ENCODE data around the gene SARDH.

Gene SARDH

DNA sequence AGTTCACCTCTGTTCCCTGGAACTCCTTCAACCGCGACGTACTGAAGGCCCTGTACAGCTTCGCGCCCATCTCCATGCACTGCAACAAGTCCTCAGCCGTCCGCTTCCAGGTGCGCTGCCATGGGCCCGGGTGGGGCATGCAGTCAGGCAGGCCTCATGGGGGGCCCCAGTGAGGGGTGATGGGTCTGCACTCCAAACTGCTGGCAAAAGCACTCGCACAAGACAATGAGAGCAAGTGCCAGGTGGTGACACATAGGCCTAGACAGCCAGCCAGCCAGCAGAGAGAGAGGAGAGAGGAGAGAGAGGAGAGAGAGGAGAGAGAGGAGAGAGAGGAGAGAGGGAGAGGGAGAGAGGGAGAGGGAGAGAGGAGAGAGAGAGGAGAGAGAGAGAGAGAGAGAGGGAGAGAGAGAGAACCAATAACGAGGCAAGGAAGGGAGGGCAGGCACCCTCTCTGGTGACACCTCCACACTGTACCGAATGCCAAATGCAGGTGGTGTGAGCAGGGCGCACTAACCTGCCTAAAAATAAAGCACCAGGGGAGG is 81.0 kb downstream of the SARDH start:
- no peak overlapping the region for H3K27ac ChIP-seq (ENCODE audit: low read depth in 2 of 2, low read length in 2 of 2)
- no peak overlapping the region for H3K9ac ChIP-seq (ENCODE audit: low read depth in 1 of 2, low read length in 2 of 2)
- peaks cover 4 to 16% of the 10 kb centered on the region in 2 donors for H3K27me3 ChIP-seq (ENCODE audit: control insufficient read depth in 2 of 2, insufficient read depth in 2 of 2, low read length in 2 of 2)
- H3K36me3 ChIP-seq (ENCODE audit: control insufficient read depth in 2 of 2, insufficient read depth in 2 of 2, low read length in 2 of 2), result no peaks in the 10 kb centered on the region
- H3K9me3 ChIP-seq (ENCODE audit: control insufficient read depth in 2 of 2, low read length in 2 of 2), result no peaks in the 10 kb centered on the region
- no peak overlapping the region for H3K4me3 ChIP-seq (ENCODE audit: low read length in 2 of 2)
- peaks cover 5 to 12% of the 10 kb centered on the region in 2 donors for H3K4me1 ChIP-seq (ENCODE audit: control insufficient read depth in 2 of 2, insufficient read depth in 2 of 2, low read length in 2 of 2)

DNA sequence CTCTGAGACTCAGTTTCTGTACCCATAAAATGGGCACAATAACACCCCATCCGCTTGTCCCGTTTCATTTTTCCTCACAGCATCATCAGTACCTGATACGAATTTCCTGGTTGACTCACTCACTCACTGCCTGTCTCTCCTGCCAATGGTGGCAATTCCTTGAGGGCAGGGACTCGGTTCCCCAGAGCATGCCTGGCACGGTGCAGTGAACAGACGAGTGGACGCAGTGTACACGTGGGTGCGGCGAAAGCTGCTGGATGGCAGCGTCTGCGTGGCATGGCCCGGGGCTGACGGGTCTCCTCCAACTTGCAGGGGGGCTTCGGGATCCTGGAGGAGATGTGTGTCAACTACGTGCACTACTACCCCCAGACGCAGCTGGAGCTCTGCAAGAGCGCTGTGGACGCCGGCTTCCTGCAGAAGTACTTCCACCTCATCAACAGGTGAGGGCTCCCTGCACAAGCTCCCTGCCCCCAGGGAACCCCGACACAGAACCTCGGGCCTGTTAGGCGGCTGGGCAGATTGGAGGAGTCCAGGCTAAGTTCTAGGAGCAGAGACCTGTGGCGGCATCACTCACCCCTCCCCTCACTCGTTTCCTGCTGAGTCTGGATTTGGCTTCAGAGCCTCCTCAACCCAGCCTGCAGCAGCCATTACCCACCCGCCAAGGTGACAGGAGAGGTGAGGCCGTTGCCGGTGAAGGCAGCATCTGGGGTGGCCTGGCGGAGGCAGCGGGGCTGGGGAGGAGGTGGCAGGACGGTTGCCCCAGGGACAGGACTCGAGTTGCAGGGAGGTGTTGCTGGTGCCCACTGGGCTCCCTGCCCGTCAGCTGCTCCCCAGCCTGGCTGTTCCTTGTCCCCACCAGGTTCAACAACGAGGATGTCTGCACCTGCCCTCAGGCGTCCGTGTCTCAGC is 81.7 kb downstream of the SARDH start:
- H3K4me3 ChIP-seq (ENCODE audit: low read length in 2 of 2), result no peak overlapping the region
- H3K9me3 ChIP-seq (ENCODE audit: control insufficient read depth in 2 of 2, low read length in 2 of 2), result no peaks in the 10 kb centered on the region
- peaks cover 5 to 12% of the 10 kb centered on the region in 2 donors for H3K4me1 ChIP-seq (ENCODE audit: control insufficient read depth in 2 of 2, insufficient read depth in 2 of 2, low read length in 2 of 2)
- H3K27me3 ChIP-seq (ENCODE audit: control insufficient read depth in 2 of 2, insufficient read depth in 2 of 2, low read length in 2 of 2), result peaks cover 4 to 16% of the 10 kb centered on the region in 2 donors
- no peaks in the 10 kb centered on the region for H3K36me3 ChIP-seq (ENCODE audit: control insufficient read depth in 2 of 2, insufficient read depth in 2 of 2, low read length in 2 of 2)
- H3K9ac ChIP-seq (ENCODE audit: low read depth in 1 of 2, low read length in 2 of 2), result no peak overlapping the region
- H3K27ac ChIP-seq (ENCODE audit: low read depth in 2 of 2, low read length in 2 of 2), result no peak overlapping the region

DNA sequence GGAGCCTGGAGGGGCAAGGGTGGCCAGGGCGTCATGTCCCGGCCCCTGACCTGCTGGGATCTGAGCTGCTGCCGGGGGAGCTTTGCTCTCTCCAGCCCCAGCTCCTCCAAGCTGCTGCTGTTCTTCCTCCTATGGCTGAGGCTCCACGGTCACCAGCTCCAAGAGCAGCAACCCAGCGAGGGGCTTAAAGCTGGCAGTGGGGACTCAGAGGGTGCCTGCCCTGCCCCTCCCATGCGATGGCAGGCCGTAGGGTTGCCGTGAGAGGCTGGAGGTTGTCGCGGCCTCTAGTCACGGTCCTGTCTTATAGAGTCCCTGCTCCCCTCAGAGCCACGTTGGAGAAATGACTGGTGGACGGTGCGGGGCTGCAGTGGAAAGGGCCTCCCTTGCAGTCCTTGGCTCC is 82.5 kb downstream of the SARDH start:
- no peaks in the 10 kb centered on the region for H3K36me3 ChIP-seq (ENCODE audit: control insufficient read depth in 2 of 2, insufficient read depth in 2 of 2, low read length in 2 of 2)
- H3K4me3 ChIP-seq (ENCODE audit: low read length in 2 of 2), result no peak overlapping the region
- no peaks in the 10 kb centered on the region for H3K9me3 ChIP-seq (ENCODE audit: control insufficient read depth in 2 of 2, low read length in 2 of 2)
- no peak overlapping the region for H3K9ac ChIP-seq (ENCODE audit: low read depth in 1 of 2, low read length in 2 of 2)
- peaks cover 5 to 12% of the 10 kb centered on the region in 2 donors for H3K4me1 ChIP-seq (ENCODE audit: control insufficient read depth in 2 of 2, insufficient read depth in 2 of 2, low read length in 2 of 2)
- peaks cover 4 to 16% of the 10 kb centered on the region in 2 donors for H3K27me3 ChIP-seq (ENCODE audit: control insufficient read depth in 2 of 2, insufficient read depth in 2 of 2, low read length in 2 of 2)
- no peak overlapping the region for H3K27ac ChIP-seq (ENCODE audit: low read depth in 2 of 2, low read length in 2 of 2)

DNA sequence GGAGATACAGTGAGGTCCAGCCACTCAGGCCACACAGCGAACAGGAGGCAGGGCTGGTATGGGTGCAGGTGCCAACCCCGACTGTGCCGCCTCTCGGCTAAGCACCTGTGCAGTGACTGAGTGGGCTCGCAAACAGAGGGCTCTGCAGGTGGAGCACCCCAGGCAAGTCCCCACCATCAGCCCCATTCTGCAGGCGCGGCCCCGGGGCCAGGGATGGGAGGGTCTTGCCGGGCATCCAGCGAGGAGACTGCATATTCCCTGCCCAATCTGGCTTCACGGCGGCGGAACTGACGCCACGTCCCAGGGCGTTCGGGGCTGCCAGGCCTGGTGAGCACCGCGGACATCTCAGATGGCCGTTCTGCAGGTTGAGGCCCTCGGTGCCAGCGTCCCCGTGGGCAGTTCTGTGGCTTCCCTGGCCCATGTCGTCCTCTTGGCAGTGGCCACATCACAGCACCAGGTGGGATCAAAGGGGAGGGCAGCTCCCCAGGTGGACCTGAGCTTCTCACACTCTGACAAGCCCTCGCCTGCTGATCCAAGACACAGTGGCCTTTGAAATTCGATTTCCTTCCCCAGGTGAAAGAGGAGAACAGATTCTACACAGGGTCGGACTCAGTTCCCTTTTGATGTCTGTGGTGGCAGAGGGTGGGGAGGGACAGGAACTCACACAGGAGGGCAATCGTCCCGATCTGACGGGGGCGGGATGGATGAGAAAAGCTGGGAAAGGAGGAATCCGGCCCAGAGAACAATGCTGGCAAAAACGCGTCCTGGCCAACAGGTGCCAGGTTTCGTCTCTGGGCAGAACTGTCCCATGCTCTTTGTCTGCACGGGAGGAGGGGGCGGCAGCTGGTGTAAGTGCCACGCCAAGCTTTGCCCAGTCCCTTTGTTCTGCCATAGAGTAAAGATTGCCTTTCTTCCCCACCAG is 83.2 kb downstream of the SARDH start:
- no peaks in the 10 kb centered on the region for H3K9me3 ChIP-seq (ENCODE audit: control insufficient read depth in 2 of 2, low read length in 2 of 2)
- H3K36me3 ChIP-seq (ENCODE audit: control insufficient read depth in 2 of 2, insufficient read depth in 2 of 2, low read length in 2 of 2), result no peaks in the 10 kb centered on the region
- no peak overlapping the region for H3K27ac ChIP-seq (ENCODE audit: low read depth in 2 of 2, low read length in 2 of 2)
- H3K4me3 ChIP-seq (ENCODE audit: low read length in 2 of 2), result no peak overlapping the region
- H3K9ac ChIP-seq (ENCODE audit: low read depth in 1 of 2, low read length in 2 of 2), result no peak overlapping the region
- H3K4me1 ChIP-seq (ENCODE audit: control insufficient read depth in 2 of 2, insufficient read depth in 2 of 2, low read length in 2 of 2), result peaks cover 5 to 12% of the 10 kb centered on the region in 2 donors
- peaks cover 4 to 14% of the 10 kb centered on the region in 2 donors for H3K27me3 ChIP-seq (ENCODE audit: control insufficient read depth in 2 of 2, insufficient read depth in 2 of 2, low read length in 2 of 2)

DNA sequence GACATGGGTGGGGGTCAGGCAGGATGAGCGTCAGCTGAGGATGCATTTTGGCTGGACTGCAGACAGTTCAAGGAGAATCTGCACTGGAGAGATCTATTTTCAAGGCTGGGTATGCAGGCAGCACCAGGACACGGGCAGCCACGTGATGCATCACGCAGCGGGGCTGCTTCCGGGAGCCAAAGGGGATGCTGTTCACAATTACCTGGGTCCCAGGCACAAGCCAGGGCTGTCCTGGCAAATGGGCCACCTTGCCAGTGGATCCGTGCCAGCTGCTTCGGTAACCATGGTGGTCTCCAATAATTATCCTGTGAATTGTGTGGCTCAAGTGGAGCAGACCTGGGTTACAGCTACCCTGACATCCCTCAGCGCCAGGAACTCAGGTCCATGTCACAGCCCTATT is 84.5 kb downstream of the SARDH start:
- no peak overlapping the region for H3K27ac ChIP-seq (ENCODE audit: low read depth in 2 of 2, low read length in 2 of 2)
- H3K27me3 ChIP-seq (ENCODE audit: control insufficient read depth in 2 of 2, insufficient read depth in 2 of 2, low read length in 2 of 2), result peaks cover 4 to 9% of the 10 kb centered on the region in 2 donors
- peaks cover 4 to 5% of the 10 kb centered on the region in 2 donors for H3K4me1 ChIP-seq (ENCODE audit: control insufficient read depth in 2 of 2, insufficient read depth in 2 of 2, low read length in 2 of 2)
- no peaks in the 10 kb centered on the region for H3K9me3 ChIP-seq (ENCODE audit: control insufficient read depth in 2 of 2, low read length in 2 of 2)
- H3K9ac ChIP-seq (ENCODE audit: low read depth in 1 of 2, low read length in 2 of 2), result no peak overlapping the region
- H3K4me3 ChIP-seq (ENCODE audit: low read length in 2 of 2), result no peak overlapping the region
- H3K36me3 ChIP-seq (ENCODE audit: control insufficient read depth in 2 of 2, insufficient read depth in 2 of 2, low read length in 2 of 2), result no peaks in the 10 kb centered on the region

- H3K36me3 ChIP-seq (ENCODE audit: control insufficient read depth in 2 of 2, insufficient read depth in 2 of 2, low read length in 2 of 2), result no peaks in the 10 kb centered on the region
- H3K9ac ChIP-seq (ENCODE audit: low read depth in 1 of 2, low read length in 2 of 2), result no peak overlapping the region
- no peaks in the 10 kb centered on the region for H3K9me3 ChIP-seq (ENCODE audit: control insufficient read depth in 2 of 2, low read length in 2 of 2)
- no peak overlapping the region for H3K27ac ChIP-seq (ENCODE audit: low read depth in 2 of 2, low read length in 2 of 2)
- H3K4me3 ChIP-seq (ENCODE audit: low read length in 2 of 2), result no peak overlapping the region
- peaks cover 4% of the 10 kb centered on the region in 2 donors for H3K27me3 ChIP-seq (ENCODE audit: control insufficient read depth in 2 of 2, insufficient read depth in 2 of 2, low read length in 2 of 2)
- H3K4me1 ChIP-seq (ENCODE audit: control insufficient read depth in 2 of 2, insufficient read depth in 2 of 2, low read length in 2 of 2), result no peaks in the 10 kb centered on the region
Measured at GRCh38 chr9:133650026-133650425, 88.1 kb downstream of the SARDH start.

- H3K4me3 ChIP-seq (ENCODE audit: low read length in 2 of 2), result no peak overlapping the region
- no peak overlapping the region for H3K9ac ChIP-seq (ENCODE audit: low read depth in 1 of 2, low read length in 2 of 2)
- H3K27me3 ChIP-seq (ENCODE audit: control insufficient read depth in 2 of 2, insufficient read depth in 2 of 2, low read length in 2 of 2), result peaks cover 4% of the 10 kb centered on the region in 2 donors
- no peaks in the 10 kb centered on the region for H3K36me3 ChIP-seq (ENCODE audit: control insufficient read depth in 2 of 2, insufficient read depth in 2 of 2, low read length in 2 of 2)
- H3K4me1 ChIP-seq (ENCODE audit: control insufficient read depth in 2 of 2, insufficient read depth in 2 of 2, low read length in 2 of 2), result no peaks in the 10 kb centered on the region
- no peaks in the 10 kb centered on the region for H3K9me3 ChIP-seq (ENCODE audit: control insufficient read depth in 2 of 2, low read length in 2 of 2)
- no peak overlapping the region for H3K27ac ChIP-seq (ENCODE audit: low read depth in 2 of 2, low read length in 2 of 2)
Measured at GRCh38 chr9:133649194-133649593, 89.0 kb downstream of the SARDH start.

- Histone ChIP-seq H3K4me1 (ENCODE audit: control insufficient read depth in 2 of 2, insufficient read depth in 2 of 2, low read length in 2 of 2) (no peaks in the 10 kb centered on the region), H3K36me3 (ENCODE audit: control insufficient read depth in 2 of 2, insufficient read depth in 2 of 2, low read length in 2 of 2) (no peaks in the 10 kb centered on the region), H3K9me3 (ENCODE audit: control insufficient read depth in 2 of 2, low read length in 2 of 2) (no peaks in the 10 kb centered on the region), H3K27ac (ENCODE audit: low read depth in 2 of 2, low read length in 2 of 2) (no peak overlapping the region), H3K27me3 (ENCODE audit: control insufficient read depth in 2 of 2, insufficient read depth in 2 of 2, low read length in 2 of 2) (peaks cover 2 to 4% of the 10 kb centered on the region in 2 donors), H3K4me3 (ENCODE audit: low read length in 2 of 2) (no peak overlapping the region), H3K9ac (ENCODE audit: low read depth in 1 of 2, low read length in 2 of 2) (no peak overlapping the region)
Measured at GRCh38 chr9:133647765-133648469, 90.2 kb downstream of the SARDH start.

GRCh38 chr9:133647148-133647547 is 91.0 kb downstream of the SARDH start:
- Histone ChIP-seq H3K9ac (ENCODE audit: low read depth in 1 of 2, low read length in 2 of 2) (no peak overlapping the region), H3K27ac (ENCODE audit: low read depth in 2 of 2, low read length in 2 of 2) (no peak overlapping the region), H3K9me3 (ENCODE audit: control insufficient read depth in 2 of 2, low read length in 2 of 2) (no peaks in the 10 kb centered on the region), H3K4me1 (ENCODE audit: control insufficient read depth in 2 of 2, insufficient read depth in 2 of 2, low read length in 2 of 2) (no peaks in the 10 kb centered on the region), H3K4me3 (ENCODE audit: low read length in 2 of 2) (no peak overlapping the region), H3K27me3 (ENCODE audit: control insufficient read depth in 2 of 2, insufficient read depth in 2 of 2, low read length in 2 of 2) (peaks cover 2 to 4% of the 10 kb centered on the region in 2 donors), H3K36me3 (ENCODE audit: control insufficient read depth in 2 of 2, insufficient read depth in 2 of 2, low read length in 2 of 2) (no peaks in the 10 kb centered on the region)

All from mucosa of rectum (tissue), 2 donors.